Erythroblast (primary cell): ENCODE results near the gene EFEMP2.

ENCODE experiments used
- GATA1 ChIP-seq: IDR thresholded peaks from 2 replicates; pipeline ENCODE4 v1.6.1; 2011; ENCODE audit warnings: low read depth, mild to moderate bottlenecking, control low read depth, low read length, moderate library complexity
- POLR2A ChIP-seq: IDR thresholded peaks from 2 replicates; pipeline ENCODE4 v1.6.1; 2011; ENCODE audit warnings: mild to moderate bottlenecking, low read length

- peak; percentile 79 for TF ChIP-seq POLR2A
- no peak for TF ChIP-seq GATA1
These were observed 12.8 kb downstream of the EFEMP2 start for GRCh38 chr11:65859812-65860277.
